Breast epithelium (tissue), 4 donors: ENCODE data around the gene C2CD2L. TPM values are rescaled to one million over a fixed set of nuclear protein-coding genes. Genes with fewer than 3 reads are reported as not detected.
A peak's percentile ranks its signal among the peaks of the same experiment; 100 is the strongest.

ENCODE experiments used
- DNase-seq, 2 donors: peaks; one replicate each; pipeline ENCODE4 v3.0.0-alpha.2; 2019; ENCODE audit warnings: low spot score in 2 of 2
- H3K27ac ChIP-seq, 2 donors: fragments of 200-600 bp; sonication (generic) in 1 of 2; one replicate each; pipeline ENCODE4 v1.5.1; 2016 to 2019; ENCODE audit warnings: mild to moderate bottlenecking in 1 of 2
- H3K27me3 ChIP-seq, 2 donors: fragments of 200-600 bp; sonication (generic) in 1 of 2; one replicate each; pipeline versions ENCODE4 v1.5.1 to v1.6.0; 2017 to 2019; ENCODE audit warnings: control low read depth in 1 of 2, mild to moderate bottlenecking in 1 of 2
- H3K36me3 ChIP-seq: fragments of 200-600 bp; one replicate; pipeline ENCODE4 v1.5.1; 2019
- H3K4me1 ChIP-seq, 2 donors: fragments of 200-600 bp; sonication (generic); one replicate each; pipeline ENCODE4 v1.5.1; 2016 to 2019; ENCODE audit warnings: control low read depth in 1 of 2
- H3K4me3 ChIP-seq, 3 donors: fragments of 200-600 bp; sonication (generic); 1 replicate in 2 of 3; 2 replicates in 1 of 3; pipeline ENCODE4 v1.5.1; 2016 to 2019; ENCODE audit warnings: mild to moderate bottlenecking in 3 of 3, moderate library complexity in 2 of 3
- H3K9me3 ChIP-seq, 2 donors: fragments of 200-600 bp; sonication (generic) in 1 of 2; one replicate each; pipeline ENCODE4 v1.5.1; 2016 to 2019; ENCODE audit warnings: control low read depth in 1 of 2
- CTCF ChIP-seq, 3 donors: fragments of 450-650 bp; IDR thresholded peaks; one replicate each; pipeline ENCODE4 v1.5.1; 2016 to 2017; ENCODE audit warnings: antibody characterized with exemption in 3 of 3, mild to moderate bottlenecking in 3 of 3, moderate library complexity in 3 of 3
- POLR2A ChIP-seq: fragments of 450-650 bp; IDR thresholded peaks from one replicate; pipeline ENCODE4 v1.6.1; 2016; ENCODE audit warnings: antibody characterized with exemption, mild to moderate bottlenecking, moderate library complexity
- POLR2AphosphoS5 ChIP-seq, 3 donors: sonication (generic); formaldehyde crosslinking; IDR thresholded peaks; one replicate each; pipeline ENCODE4 v1.6.1; 2017; ENCODE audit warnings: antibody characterized with exemption in 3 of 3
- intact Hi-C: fragments of 100-400 bp; cut with DNase I; formaldehyde crosslinking; loops from one replicate; pipeline ENCODE4 v1.15.1; 2023; ENCODE audit warnings: low total_unique reads
- total RNA-seq, 3 donors: library from RNA; depleted of rRNA; stranded (reverse); fragments of >200 nt; gene quantifications; one replicate each; pipeline ENCODE4 v1.1.0, GENCODE V29; 2016

Gene C2CD2L
- total RNA-seq, 3 donors from 2014 or later, result 5.1 to 6.9 (median 6.3) TPM

DNA sequence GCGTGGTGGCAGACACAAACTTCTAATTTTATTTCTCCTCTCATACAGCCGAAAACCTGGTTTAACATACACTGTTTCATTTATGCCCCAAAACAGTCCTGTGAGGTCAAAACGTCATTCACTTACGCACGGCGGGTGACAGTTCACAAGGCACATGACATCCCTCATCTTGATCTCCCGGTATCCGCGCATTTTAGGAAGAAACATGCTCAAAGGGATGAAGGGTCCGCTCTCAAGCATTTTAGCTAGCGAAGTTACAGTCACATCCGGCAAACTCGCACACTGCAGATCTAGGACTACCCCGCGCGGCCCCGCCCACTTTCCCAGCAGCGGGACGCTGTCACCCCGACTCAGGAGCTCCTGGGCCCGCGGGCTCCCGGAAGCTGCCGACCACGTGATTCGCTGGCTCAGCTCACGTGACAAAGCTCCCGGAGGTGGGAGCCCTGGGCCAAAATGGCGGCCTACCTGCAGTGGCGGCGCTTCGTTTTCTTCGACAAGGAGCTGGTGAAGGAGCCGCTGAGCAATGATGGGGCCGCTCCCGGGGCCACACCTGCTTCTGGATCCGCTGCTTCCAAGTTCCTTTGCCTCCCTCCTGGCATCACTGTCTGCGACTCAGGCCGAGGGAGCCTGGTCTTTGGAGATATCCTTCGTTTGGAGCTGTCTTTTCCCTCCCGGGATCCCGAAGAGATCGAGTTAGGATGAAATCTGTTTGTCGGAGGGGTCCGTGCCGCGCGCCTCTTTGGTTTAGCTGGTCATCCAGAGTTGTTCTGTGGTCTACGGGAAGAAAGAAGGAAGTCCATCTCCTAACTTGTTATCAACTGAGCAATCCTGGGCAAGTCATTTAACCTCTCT, 39.5 kb upstream of the C2CD2L start, which contains the start of gene VPS11:
Gene VPS11 (plus strand): TSS at position 448 of the 852 bp plus-strand sequence. CDS start 6 bp downstream, at position 454.
- H3K9me3 ChIP-seq, result no peaks in the 10 kb centered on the region
- TF ChIP-seq CTCF (IDR thresholded peaks at IDR 0.05), result no peak
- TF ChIP-seq POLR2A, result peak; percentile 35
- peak; percentile 78 to 90 (median 90) for TF ChIP-seq POLR2AphosphoS5 (IDR thresholded peaks at IDR 0.05)
- no peaks in the 10 kb centered on the region for H3K27me3 ChIP-seq
- H3K36me3 ChIP-seq, result no peaks in the 10 kb centered on the region
- H3K4me3 ChIP-seq, result peak within 1 kb of the TSS; percentile 71 to 92 (median 91)
- H3K27ac ChIP-seq, result peak within 1 kb of the TSS; percentile 91
- DNase-seq, result peak; percentile 97 to 98
- intact Hi-C loops, result no loop called here
- H3K4me1 ChIP-seq, result no peaks in the 10 kb centered on the region

- H3K36me3 ChIP-seq, result peaks cover 32% of the 10 kb centered on the region
- DNase-seq, result no peak
- intact Hi-C loops, result no loop called here
- no peak overlapping the region for H3K27ac ChIP-seq
- no peak overlapping the region for H3K4me3 ChIP-seq
- H3K27me3 ChIP-seq, result no peaks in the 10 kb centered on the region
- no peak for TF ChIP-seq POLR2A
- TF ChIP-seq POLR2AphosphoS5 (IDR thresholded peaks at IDR 0.05), result no peak
- no peak for TF ChIP-seq CTCF (IDR thresholded peaks at IDR 0.05)
- no peaks in the 10 kb centered on the region for H3K4me1 ChIP-seq
- H3K9me3 ChIP-seq, result no peaks in the 10 kb centered on the region
These were observed 29.3 kb upstream of the C2CD2L start for GRCh38 chr11:119077839-119078238.

DNA sequence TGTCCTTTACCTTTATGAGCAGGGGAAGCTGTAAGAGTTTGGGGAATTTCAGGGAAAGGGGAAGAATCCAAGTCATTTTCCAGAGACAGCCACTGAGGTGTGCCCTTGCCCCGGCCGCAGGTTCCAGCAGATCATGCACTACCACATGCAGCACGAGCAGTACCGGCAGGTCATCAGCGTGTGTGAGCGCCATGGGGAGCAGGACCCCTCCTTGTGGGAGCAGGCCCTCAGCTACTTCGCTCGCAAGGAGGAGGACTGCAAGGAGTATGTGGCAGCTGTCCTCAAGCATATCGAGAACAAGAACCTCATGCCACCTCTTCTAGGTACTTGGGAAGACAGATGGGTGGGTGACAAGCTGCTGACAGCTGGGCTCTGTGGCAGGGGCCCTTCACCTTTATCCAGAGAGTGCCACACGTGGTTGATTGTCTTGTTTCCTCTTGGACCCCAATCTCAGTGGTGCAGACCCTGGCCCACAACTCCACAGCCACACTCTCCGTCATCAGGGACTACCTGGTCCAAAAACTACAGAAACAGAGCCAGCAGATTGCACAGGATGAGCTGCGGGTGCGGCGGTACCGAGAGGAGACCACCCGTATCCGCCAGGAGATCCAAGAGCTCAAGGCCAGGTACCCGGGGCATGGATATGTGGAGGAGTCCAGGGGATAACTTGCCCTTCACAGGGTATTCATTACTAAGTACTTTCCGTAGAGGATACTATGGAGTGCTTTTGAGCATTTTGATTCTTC, 28.3 kb upstream of the C2CD2L start:
- no peak overlapping the region for H3K4me3 ChIP-seq
- no peaks in the 10 kb centered on the region for H3K4me1 ChIP-seq
- peaks cover 26% of the 10 kb centered on the region for H3K36me3 ChIP-seq
- no peaks in the 10 kb centered on the region for H3K27me3 ChIP-seq
- H3K27ac ChIP-seq, result no peak overlapping the region
- H3K9me3 ChIP-seq, result no peaks in the 10 kb centered on the region
- no peak for DNase-seq
- TF ChIP-seq POLR2AphosphoS5 (IDR thresholded peaks at IDR 0.05) (no peak), CTCF (IDR thresholded peaks at IDR 0.05) (no peak), POLR2A (no peak)
- intact Hi-C loops, result no loop called here

GRCh38 chr11:119081682-119082260, 25.4 kb upstream of the C2CD2L start:
- Histone ChIP-seq H3K27ac (no peak overlapping the region), H3K27me3 (no peaks in the 10 kb centered on the region), H3K4me3 (no peak overlapping the region), H3K9me3 (no peaks in the 10 kb centered on the region), H3K4me1 (peaks cover 4 to 7% of the 10 kb centered on the region in 2 donors), H3K36me3 (peaks cover 26% of the 10 kb centered on the region)
- no peak for DNase-seq
- no peak for TF ChIP-seq POLR2AphosphoS5 (IDR thresholded peaks at IDR 0.05)
- TF ChIP-seq CTCF (IDR thresholded peaks at IDR 0.05), result no peak
- no peak for TF ChIP-seq POLR2A
- intact Hi-C loops, result no loop called here
